ENCODE measurements around the gene PERM1. TPM values are rescaled to one million over a fixed set of nuclear protein-coding genes. Genes with fewer than 3 reads are reported as not detected.
A peak's percentile ranks its signal among the peaks of the same experiment; 100 is the strongest.

The PERM1 gene
- total and polyA plus RNA-seq, 9 of the 15 experiments (the other 6 are each of a cell fraction or from before 2014, with no cell fraction given) = not detected

DNA sequence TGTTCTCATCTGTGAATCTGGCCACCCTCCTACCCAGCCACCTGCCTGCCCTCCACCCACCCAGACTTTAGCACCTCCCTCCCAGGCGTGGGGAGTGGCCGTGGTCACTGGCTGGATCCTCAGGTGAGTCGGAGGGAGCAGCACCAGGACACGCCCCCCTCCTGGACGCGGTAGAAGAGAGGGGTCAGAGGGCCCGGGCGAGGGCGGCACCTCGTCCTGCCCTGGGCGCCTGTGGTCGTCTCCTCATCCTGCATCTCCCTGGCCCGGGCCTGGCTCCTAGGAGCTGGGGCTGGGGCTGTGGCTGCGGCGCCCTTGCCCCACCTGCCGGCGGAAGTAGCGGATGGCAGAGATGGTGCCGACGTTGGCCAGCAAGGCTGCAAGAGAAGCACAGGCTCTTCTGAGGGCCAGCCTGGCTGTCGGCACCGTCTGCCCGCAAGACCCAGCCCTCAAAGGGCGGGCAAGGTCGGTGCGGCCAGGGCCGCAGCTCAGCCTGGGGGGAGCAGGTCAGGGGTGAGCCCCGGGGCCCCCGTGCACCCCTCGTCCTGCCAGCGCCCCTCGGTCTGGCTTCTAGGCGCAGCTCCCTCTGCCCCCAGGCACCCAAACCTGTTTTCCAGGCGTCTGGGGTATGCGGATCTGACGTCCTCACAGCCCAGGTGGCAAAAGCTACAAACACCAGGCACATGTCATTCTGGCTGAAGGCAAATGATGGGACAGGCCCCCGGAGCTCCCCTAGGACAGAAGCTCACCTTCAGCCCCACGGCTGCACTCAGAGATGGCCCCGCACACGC lies 5.8 kb downstream of the PERM1 start (continued):
- TF ChIP-seq, protein P1, sequence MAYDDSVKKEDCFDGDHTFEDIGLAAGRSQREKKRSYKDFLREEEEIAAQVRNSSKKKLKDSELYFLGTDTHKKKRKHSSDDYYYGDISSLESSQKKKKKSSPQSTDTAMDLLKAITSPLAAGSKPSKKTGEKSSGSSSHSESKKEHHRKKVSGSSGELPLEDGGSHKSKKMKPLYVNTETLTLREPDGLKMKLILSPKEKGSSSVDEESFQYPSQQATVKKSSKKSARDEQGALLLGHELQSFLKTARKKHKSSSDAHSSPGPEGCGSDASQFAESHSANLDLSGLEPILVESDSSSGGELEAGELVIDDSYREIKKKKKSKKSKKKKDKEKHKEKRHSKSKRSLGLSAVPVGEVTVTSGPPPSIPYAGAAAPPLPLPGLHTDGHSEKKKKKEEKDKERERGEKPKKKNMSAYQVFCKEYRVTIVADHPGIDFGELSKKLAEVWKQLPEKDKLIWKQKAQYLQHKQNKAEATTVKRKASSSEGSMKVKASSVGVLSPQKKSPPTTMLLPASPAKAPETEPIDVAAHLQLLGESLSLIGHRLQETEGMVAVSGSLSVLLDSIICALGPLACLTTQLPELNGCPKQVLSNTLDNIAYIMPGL (CRISPR knock-in tag; IDR thresholded peaks at IDR 0.05) = no peak
- 0 out of 4 replicates have a peak, but pooled peaks of 1 of the 2 experiments have one; percentile 37 for TF ChIP-seq MAZ (CRISPR knock-in tag; conservative IDR thresholded peaks at IDR 0.05 in 1 of 2, IDR thresholded peaks at IDR 0.05 in 1 of 2)
- no peak for TF ChIP-seq SMARCE1 (IDR thresholded peaks at IDR 0.05)
- 0 out of 2 replicates have a peak, but pooled peaks have one; percentile 18 for TF ChIP-seq SMAD4 (CRISPR knock-in tag; conservative IDR thresholded peaks at IDR 0.05)
- no peak for TF ChIP-seq NR2C1 (IDR thresholded peaks at IDR 0.05)
- no peak for TF ChIP-seq NR2C1 (tag; IDR thresholded peaks at IDR 0.05)
- no peak for TF ChIP-seq FOXA3 (CRISPR knock-in tag; conservative IDR thresholded peaks at IDR 0.05 in 1 of 2, IDR thresholded peaks at IDR 0.05 in 1 of 2)
- TF ChIP-seq ZFP1 (CRISPR knock-in tag; IDR thresholded peaks at IDR 0.05) = no peak
- no peak for TF ChIP-seq ZMIZ1 (IDR thresholded peaks at IDR 0.05; ENCODE audit: low read depth in 2 of 2, low read length in 2 of 2)
- TF ChIP-seq ZNF354B (CRISPR knock-in tag; IDR thresholded peaks at IDR 0.05) = no peak
- no peak for TF ChIP-seq ZNF280B (CRISPR knock-in tag; IDR thresholded peaks at IDR 0.05)
- TF ChIP-seq SRSF9 (IDR thresholded peaks at IDR 0.05; ENCODE audit: borderline replicate concordance, low read depth, low read length) = no peak
- TF ChIP-seq, protein P2, sequence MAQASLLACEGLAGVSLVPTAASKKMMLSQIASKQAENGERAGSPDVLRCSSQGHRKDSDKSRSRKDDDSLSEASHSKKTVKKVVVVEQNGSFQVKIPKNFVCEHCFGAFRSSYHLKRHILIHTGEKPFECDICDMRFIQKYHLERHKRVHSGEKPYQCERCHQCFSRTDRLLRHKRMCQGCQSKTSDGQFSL (CRISPR knock-in tag; IDR thresholded peaks at IDR 0.05) = peak; percentile 73; the same call in 1 of the 2 replicates
- TF ChIP-seq, protein P2 (tag; IDR thresholded peaks at IDR 0.05) = no peak
- no peak for TF ChIP-seq KAT8 (IDR thresholded peaks at IDR 0.05; ENCODE audit: low read depth)
- no peak for TF ChIP-seq SPI1 (IDR thresholded peaks at IDR 0.05; ENCODE audit: borderline replicate concordance, low read depth, low read length)
- no peak for TF ChIP-seq SOX6 (IDR thresholded peaks at IDR 0.05)
- no peak for TF ChIP-seq ZNF778 (CRISPR knock-in tag; IDR thresholded peaks at IDR 0.05)
- TF ChIP-seq CREB5 (CRISPR knock-in tag; IDR thresholded peaks at IDR 0.05) = no peak

Data from K562 (cell line).